H1 (cell line): ENCODE data around the gene DNAH8. TPM values are rescaled to one million over a fixed set of nuclear protein-coding genes. Genes with fewer than 3 reads are reported as not detected.

Source experiments
- CTCF ChIA-PET: fragments of 300-600 bp; sonication (Branson Sonifier 250); formaldehyde crosslinking; loops from one replicate; lab custom pipeline; 2021; ENCODE audit not compliant: partially characterized antibody; lab: Charles Lee
- POLR2A ChIA-PET: fragments of 300-600 bp; sonication (Branson Sonifier 250); formaldehyde crosslinking; loops from one replicate; lab custom pipeline; 2021; ENCODE audit warnings: inconsistent platforms; ENCODE audit not compliant: partially characterized antibody; lab: Charles Lee
- DNase-seq, 2 experiments: peaks; one replicate each; pipeline versions ENCODE4 v3.0.0 to v3.0.0-alpha.2; 2010 to 2022; ENCODE audit warnings: low spot score in 2 of 2, low read depth in 1 of 2, mixed read lengths in 1 of 2
- FAIRE-seq: peaks from 2 replicates; lab custom pipeline; 2011; peaks lifted over from hg19 to GRCh38; lab: Jason Lieb, UNC
- H2AFZ ChIP-seq: 2 replicates; pipeline ENCODE4 v1.8.1; 2012; ENCODE audit warnings: low read length, inconsistent platforms
- H2AK5ac ChIP-seq: 2 replicates; pipeline ENCODE4 v1.6.1; 2013; ENCODE audit warnings: low read depth, low read length
- H2BK120ac ChIP-seq: replicated peaks from 2 replicates; pipeline ENCODE3; 2013; ENCODE audit warnings: low read depth, low read length, inconsistent platforms
- H2BK12ac ChIP-seq: 2 replicates; pipeline ENCODE4 v1.6.1; 2013; ENCODE audit warnings: low read depth, low read length
- H2BK15ac ChIP-seq: 2 replicates; pipeline ENCODE4 v1.6.1; 2013; ENCODE audit warnings: low read length
- H2BK20ac ChIP-seq: 2 replicates; pipeline ENCODE4 v1.6.1; 2013; ENCODE audit warnings: low read length
- H2BK5ac ChIP-seq: 2 replicates; pipeline ENCODE4 v1.6.1; 2013; ENCODE audit warnings: low read depth, low read length
- H3K14ac ChIP-seq: 2 replicates; pipeline ENCODE4 v1.6.1; 2013; ENCODE audit warnings: inconsistent platforms; ENCODE audit not compliant: insufficient read length
- H3K18ac ChIP-seq: 2 replicates; pipeline ENCODE4 v1.6.1; 2013; ENCODE audit warnings: low read length; ENCODE audit errors: extremely low read depth
- H3K23ac ChIP-seq: 2 replicates; pipeline ENCODE4 v1.6.1; 2013; ENCODE audit warnings: inconsistent platforms; ENCODE audit not compliant: insufficient read length
- H3K23me2 ChIP-seq: 2 replicates; pipeline ENCODE4 v1.6.1; 2013; ENCODE audit warnings: low read depth, low read length
- H3K27ac ChIP-seq: 2 replicates; pipeline ENCODE4 v1.6.1; 2011; ENCODE audit warnings: low read depth, low read length, inconsistent platforms
- H3K27me3 ChIP-seq, 4 experiments: replicated peaks in 1 of 4; 1 replicate in 1 of 4; 2 replicates in 3 of 4; pipeline versions ENCODE4 v1.6.1 to v1.8.1; 2011 to 2013; ENCODE audit warnings: low read length in 3 of 4, mild to moderate bottlenecking in 3 of 4, inconsistent platforms in 2 of 4, mixed read lengths in 2 of 4, moderate library complexity in 1 of 4; ENCODE audit not compliant: control insufficient read depth in 3 of 4, insufficient read depth in 3 of 4; ENCODE audit errors: extremely low read depth in 1 of 4
- H3K36me3 ChIP-seq, 4 experiments: 2 replicates each; pipeline versions ENCODE4 v1.6.1 to v1.8.1; 2011 to 2013; ENCODE audit warnings: mild to moderate bottlenecking in 4 of 4, low read length in 3 of 4, moderate library complexity in 2 of 4, control low read depth in 1 of 4, inconsistent platforms in 1 of 4; ENCODE audit not compliant: insufficient read depth in 4 of 4, control insufficient read depth in 2 of 4
- H3K4ac ChIP-seq: replicated peaks from 2 replicates; pipeline ENCODE3; 2013; ENCODE audit warnings: low read length, low read depth, mixed read lengths, inconsistent platforms; ENCODE audit not compliant: insufficient read length
- H3K4me1 ChIP-seq, 4 experiments: replicated peaks in 1 of 4; 1 replicate in 1 of 4; 2 replicates in 3 of 4; pipeline versions ENCODE4 v1.6.1 to v1.8.1; 2011 to 2013; ENCODE audit warnings: low read length in 3 of 4, inconsistent platforms in 2 of 4, mixed read lengths in 1 of 4; ENCODE audit not compliant: insufficient read depth in 4 of 4, control insufficient read depth in 3 of 4
- H3K4me2 ChIP-seq, 2 experiments: 2 replicates each; pipeline versions ENCODE4 v1.6.1 to v1.8.1; 2011 to 2013; ENCODE audit warnings: low read depth in 2 of 2, low read length in 2 of 2, control low read depth in 1 of 2, inconsistent platforms in 1 of 2, mild to moderate bottlenecking in 1 of 2; ENCODE audit not compliant: insufficient read depth in 1 of 2
- H3K4me3 ChIP-seq, 4 experiments: fragments of 200-600, 300-600 bp in 1 of 4; sonication (generic), shearing (Covaris generic), sonication (Bioruptor Twin) in 1 of 4; 2 replicates each; pipeline versions ENCODE4 v1.5.1 to v1.8.1; 2011 to 2016; ENCODE audit warnings: low read length in 4 of 4, low read depth in 3 of 4, control low read depth in 2 of 4, inconsistent platforms in 2 of 4, mild to moderate bottlenecking in 2 of 4, mixed read lengths in 1 of 4, moderate library complexity in 1 of 4; ENCODE audit not compliant: insufficient read depth in 2 of 4; ENCODE audit errors: extremely low read depth in 1 of 4
- H3K56ac ChIP-seq: replicated peaks from 2 replicates; pipeline ENCODE3; 2013; ENCODE audit warnings: low read depth, mild to moderate bottlenecking, mixed read lengths, low read length, inconsistent platforms; ENCODE audit not compliant: insufficient read length
- H3K79me1 ChIP-seq: 2 replicates; pipeline ENCODE4 v1.6.1; 2013; ENCODE audit warnings: low read depth, low read length, control low read depth
- H3K79me2 ChIP-seq, 2 experiments: 2 replicates each; pipeline versions ENCODE4 v1.6.1 to v1.8.1; 2012 to 2013; ENCODE audit warnings: low read length in 2 of 2, mild to moderate bottlenecking in 2 of 2, inconsistent platforms in 1 of 2; ENCODE audit not compliant: insufficient read depth in 2 of 2, control insufficient read depth in 1 of 2
- H3K9ac ChIP-seq, 4 experiments: replicated peaks in 1 of 4; 1 replicate in 1 of 4; 2 replicates in 3 of 4; pipeline versions ENCODE4 v1.6.1 to v1.8.1; 2011 to 2013; ENCODE audit warnings: low read depth in 3 of 4, low read length in 3 of 4, control low read depth in 2 of 4, mild to moderate bottlenecking in 2 of 4, moderate library complexity in 2 of 4, inconsistent platforms in 1 of 4; ENCODE audit errors: extremely low read depth in 1 of 4
- H3K9me3 ChIP-seq, 2 experiments: 2 replicates each; pipeline versions ENCODE4 v1.6.1 to v1.8.1; 2012 to 2013; ENCODE audit warnings: mild to moderate bottlenecking in 2 of 2, moderate library complexity in 2 of 2, control low read depth in 1 of 2, inconsistent platforms in 1 of 2, low read depth in 1 of 2, low read length in 1 of 2, mixed read lengths in 1 of 2; ENCODE audit not compliant: insufficient read depth in 2 of 2
- H4K20me1 ChIP-seq, 2 experiments: replicated peaks in 1 of 2; 2 replicates each; pipeline versions ENCODE3 to v1.8.1; 2011 to 2013; ENCODE audit warnings: inconsistent platforms in 2 of 2, low read length in 2 of 2, mild to moderate bottlenecking in 1 of 2; ENCODE audit not compliant: insufficient read depth in 2 of 2, control insufficient read depth in 1 of 2
- H4K5ac ChIP-seq: 2 replicates; pipeline ENCODE4 v1.6.1; 2013; ENCODE audit warnings: low read length, low read depth, mixed read lengths, inconsistent platforms; ENCODE audit not compliant: insufficient read length
- H4K8ac ChIP-seq: 2 replicates; pipeline ENCODE4 v1.8.0; 2013; ENCODE audit warnings: mild to moderate bottlenecking, moderate library complexity, low read length, inconsistent platforms; ENCODE audit not compliant: insufficient read depth; ENCODE audit errors: extremely low read depth
- H4K91ac ChIP-seq: replicated peaks from 2 replicates; pipeline ENCODE3; 2013; ENCODE audit warnings: low read length, mixed read lengths, inconsistent platforms; ENCODE audit not compliant: insufficient read length
- BACH1 ChIP-seq: IDR thresholded peaks from 2 replicates; pipeline ENCODE4 v1.6.1; 2012; ENCODE audit warnings: low read length, improper control_type of control experiment
- RAD21 ChIP-seq, 2 experiments: IDR thresholded peaks in 1 of 2; conservative IDR thresholded peaks in 1 of 2; 2 replicates each; pipeline ENCODE4 v1.6.1; 2011; ENCODE audit warnings: low read depth in 2 of 2, low read length in 2 of 2, improper control_type of control experiment in 1 of 2, inconsistent platforms in 1 of 2, mild to moderate bottlenecking in 1 of 2, moderate library complexity in 1 of 2
- WGBS, 2 experiments: shearing (Covaris generic) in 1 of 2; methylation state at CpG; one replicate each; pipeline versions ENCODE4 v1.1.6 to v1.1.7; 2013 to 2015; ENCODE audit warnings: low lambda C conversion rate in 2 of 2, mixed read lengths in 2 of 2, inconsistent platforms in 1 of 2, low coverage in 1 of 2, missing lambda C conversion rate in 1 of 2; ENCODE audit not compliant: insufficient replicate concordance in 2 of 2, insufficient coverage in 1 of 2, insufficient read length in 1 of 2; ENCODE audit errors: extremely low coverage in 1 of 2, missing lambda C conversion rate in 1 of 2; 5-methylcytosine and 5-hydroxymethylcytosine counted together
- polyA plus RNA-seq, 7 experiments: library from polyadenylated mRNA; depleted of rRNA in 3 of 7; stranded (reverse) in 5 of 7; unstranded in 2 of 7; fragments of >200 nt in 5 of 7; fragments of 200-250 nt in 2 of 7; gene quantifications; 1 replicate in 5 of 7; 2 replicates in 1 of 7; 4 replicates in 1 of 7; pipeline versions ENCODE4 v1.2.1 to v1.2.3, GENCODE V29; 2011 to 2013; ENCODE audit warnings: missing spikeins in 2 of 7, mixed read lengths in 2 of 7
- total RNA-seq: library from RNA; stranded (reverse); fragmentation: NEBNext Ultra II Directional; extraction: Animal tissue kit (Norgen Biotek cat#: 25700); gene quantifications from 2 replicates; pipeline ENCODE4 v1.2.1, GENCODE V29; 2021

Gene DNAH8
- total and polyA plus RNA-seq, 2 of the 8 experiments (the other 6 are each of a cell fraction or from before 2014, with no cell fraction given) = under 0.01 TPM; not detected in 1

DNA sequence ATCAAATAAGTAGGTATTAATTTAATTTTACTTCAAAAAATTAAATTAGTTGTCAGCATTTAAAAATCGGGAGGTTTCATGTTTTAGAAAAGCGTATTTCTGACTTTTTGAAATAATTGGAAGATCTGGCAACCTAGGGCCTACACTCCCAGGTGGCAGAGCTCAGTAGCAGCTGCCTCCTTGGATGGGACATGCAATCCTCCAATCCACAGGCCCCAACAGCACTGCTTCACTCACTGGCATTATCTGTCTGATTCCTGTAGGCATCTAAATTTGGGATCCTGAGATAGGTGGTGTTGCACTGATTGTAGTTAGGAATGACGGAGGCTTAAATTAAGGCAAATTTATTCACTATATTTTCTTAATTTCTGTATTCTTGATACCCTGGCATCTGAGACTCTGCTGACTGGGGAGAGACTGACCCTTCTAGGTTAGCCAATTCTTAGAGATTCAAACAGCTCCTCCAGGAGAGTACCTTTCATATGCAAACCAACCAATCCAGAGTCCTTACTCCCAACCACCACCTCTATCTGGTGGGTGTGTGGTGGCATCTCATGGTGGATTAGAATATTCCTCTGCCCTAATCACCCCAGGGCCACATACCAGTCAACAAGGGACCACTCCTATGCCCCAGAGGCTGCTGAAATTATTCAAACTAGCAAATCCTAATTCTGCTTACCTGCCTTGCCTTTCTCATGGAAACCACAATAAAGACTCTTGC lies 186.9 kb downstream of the DNAH8 start:
- Histone ChIP-seq H3K4me2 (peak overlapping the region in 1 of 2 experiments; percentile 46; a peak in 2 of 4 replicates), H4K8ac (no peak overlapping the region), H3K36me3 (no peaks in the 10 kb centered on the region), H3K23ac (no peak overlapping the region), H3K9me3 (no peaks in the 10 kb centered on the region), H2BK20ac (no peak overlapping the region), H3K4ac (no peak overlapping the region), H3K4me3 (no peak overlapping the region), H3K27me3 (no peaks in the 10 kb centered on the region), H3K4me1 (peaks cover 2 to 8% (median 6%) of the 10 kb centered on the region in 4 experiments; a peak in 4 of 7 replicates), H2BK5ac (no peak overlapping the region), H3K27ac (no peak overlapping the region), H3K9ac (no peak overlapping the region), H4K5ac (no peak overlapping the region), H2AFZ (no peak overlapping the region), H2BK12ac (no peak overlapping the region), H3K79me2 (no peaks in the 10 kb centered on the region), H3K79me1 (no peaks in the 10 kb centered on the region), H3K56ac (no peak overlapping the region), H2BK120ac (no peak overlapping the region), H3K23me2 (no peaks in the 10 kb centered on the region), H2AK5ac (no peak overlapping the region), H3K14ac (no peak overlapping the region), H4K91ac (no peak overlapping the region), H2BK15ac (no peak overlapping the region), H3K18ac (no peak overlapping the region), H4K20me1 (no peaks in the 10 kb centered on the region)
- FAIRE-seq (peak; percentile 77), DNase-seq (no peak)
- no peak for TF ChIP-seq BACH1
- TF ChIP-seq RAD21 (IDR thresholded peaks at IDR 0.05 in 1 of 2, conservative IDR thresholded peaks at IDR 0.05 in 1 of 2; ENCODE audit: low read depth in 2 of 2, low read length in 2 of 2) = peak; percentile 36 to 38
- CTCF ChIA-PET = interaction anchor here (4.5 kb wide), 1 partner anchor 30 kb away, joined by 23 read pairs; no protein-coding TSS in a partner anchor
- POLR2A ChIA-PET = no interaction called here
- 82% methylated on average over 3 of the region's 3 CpGs; no CpG with 5 or more reads in 1 of the 2 experiments for WGBS, 2 experiments
